Putamen (tissue), 1 donor: ENCODE data around the gene WTAP.
"Not testable (repeated sequence)": the region's sequence is repeated elsewhere in the genome, so short reads cannot be mapped to it uniquely, and the experiment has no call there.

ENCODE experiments used
- DNase-seq: peaks from one replicate; pipeline ENCODE4 v3.0.0-alpha.2; 2016; ENCODE audit warnings: low spot score

The WTAP gene

GRCh38 chr6:159693894-159694545 is 33.3 kb upstream of the WTAP start:
- DNase-seq = peak; percentile 20

- DNase-seq = no peak
Observed at GRCh38 chr6:159695984-159696383, 31.3 kb upstream of the WTAP start.

- no peak for DNase-seq
Observed at GRCh38 chr6:159700970-159701369, 26.3 kb upstream of the WTAP start.

DNA sequence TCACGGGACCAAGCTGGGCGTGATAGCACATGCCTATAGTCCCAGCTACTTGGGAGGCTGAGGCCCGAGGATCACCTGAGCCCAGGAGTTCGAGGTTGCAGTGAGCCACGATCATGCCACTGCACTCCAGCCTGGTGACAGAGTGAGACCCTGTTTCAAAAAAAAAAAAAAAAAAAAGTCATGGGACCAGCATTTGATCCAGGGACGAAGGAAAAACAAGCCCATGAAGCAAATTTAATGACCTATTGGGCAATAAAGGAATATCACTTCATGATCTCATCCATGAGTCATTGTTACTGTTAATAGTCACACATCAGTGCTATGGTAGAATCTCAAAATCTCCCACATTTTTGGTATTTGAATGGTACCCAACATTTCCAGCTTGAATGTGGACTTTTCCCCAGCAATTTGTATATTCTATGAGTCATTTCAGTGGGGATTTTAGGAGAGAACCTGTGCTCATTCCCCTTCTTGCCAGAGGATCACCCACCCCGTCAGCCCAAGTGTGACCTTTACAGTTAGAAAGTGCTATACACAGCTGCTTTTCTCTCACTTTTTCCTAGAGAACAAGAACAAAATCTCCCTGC is 25.8 kb upstream of the WTAP start:
- DNase-seq = no peak

DNA sequence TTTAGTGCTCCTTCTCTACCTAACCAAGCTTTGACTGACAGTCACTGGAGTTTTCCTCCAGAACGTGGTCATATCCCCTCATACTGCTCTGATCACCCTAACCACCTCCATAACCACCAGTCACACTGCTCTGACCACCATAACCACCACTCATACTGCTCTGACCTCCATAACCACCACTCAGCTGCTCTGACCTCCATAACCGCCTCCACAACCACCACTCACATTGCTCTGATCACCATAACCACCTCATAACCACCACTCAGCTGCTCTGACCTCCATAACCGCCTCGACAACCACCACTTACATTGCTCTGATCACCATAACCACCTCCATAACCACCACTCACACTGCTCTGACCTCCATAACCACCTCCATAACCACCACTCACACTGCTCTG is 16.7 kb upstream of the WTAP start:
- DNase-seq = not testable (repeated sequence)

DNA sequence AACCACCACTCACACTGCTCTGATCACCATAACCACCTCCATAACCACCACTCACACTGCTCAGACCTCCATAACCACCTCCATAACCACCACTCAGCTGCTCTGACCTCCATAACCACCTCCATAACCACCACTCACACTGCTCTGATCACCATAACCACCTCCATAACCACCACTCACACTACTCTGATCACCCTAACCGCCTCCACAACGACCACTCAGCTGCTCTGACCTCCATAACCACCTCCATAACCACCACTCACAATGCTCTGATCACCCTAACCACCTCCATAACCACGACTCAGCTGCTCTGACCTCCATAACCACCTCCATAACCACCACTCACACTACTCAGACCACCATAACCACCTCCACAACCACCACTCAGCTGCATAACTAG is 14.9 kb upstream of the WTAP start:
- not testable (repeated sequence) for DNase-seq

DNA sequence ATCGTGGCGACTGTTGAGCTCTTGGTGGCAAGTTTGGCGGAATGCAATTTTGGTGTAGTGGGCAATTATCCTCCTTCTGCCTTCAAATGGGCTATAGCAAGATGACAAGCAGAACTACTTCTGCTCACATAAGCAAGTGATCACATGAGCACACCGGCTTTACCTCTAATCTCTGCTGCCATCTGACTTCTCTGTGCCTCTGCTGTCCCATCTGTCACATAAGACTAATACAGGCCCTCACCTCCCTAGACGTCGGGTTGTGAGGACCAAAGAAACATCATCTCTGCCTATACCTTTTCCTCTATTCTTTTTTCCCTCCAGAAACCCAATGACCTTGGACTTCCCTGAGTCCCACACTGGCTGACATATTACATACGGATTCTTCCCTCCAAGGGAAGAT is 13.3 kb upstream of the WTAP start:
- DNase-seq = no peak

DNA sequence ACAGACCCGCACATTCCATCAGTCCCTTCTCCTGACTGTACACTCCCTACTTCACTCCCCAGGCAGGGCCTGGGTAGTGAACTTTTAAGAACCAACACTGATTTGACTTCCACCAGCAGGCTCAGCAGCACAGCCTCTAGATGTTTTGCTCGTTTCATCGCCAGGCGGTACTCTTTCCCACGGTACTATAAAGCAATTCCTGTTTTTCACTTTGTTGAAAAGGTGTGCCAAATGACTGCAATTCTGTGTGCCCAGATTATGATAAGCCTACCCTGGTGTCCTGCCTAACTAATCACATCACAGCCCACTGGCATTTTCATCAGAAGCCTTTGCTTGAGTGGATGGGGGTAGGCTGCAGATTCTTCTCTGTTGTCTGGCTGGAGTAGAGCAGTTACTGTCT is 12.9 kb upstream of the WTAP start:
- DNase-seq = no peak

DNA sequence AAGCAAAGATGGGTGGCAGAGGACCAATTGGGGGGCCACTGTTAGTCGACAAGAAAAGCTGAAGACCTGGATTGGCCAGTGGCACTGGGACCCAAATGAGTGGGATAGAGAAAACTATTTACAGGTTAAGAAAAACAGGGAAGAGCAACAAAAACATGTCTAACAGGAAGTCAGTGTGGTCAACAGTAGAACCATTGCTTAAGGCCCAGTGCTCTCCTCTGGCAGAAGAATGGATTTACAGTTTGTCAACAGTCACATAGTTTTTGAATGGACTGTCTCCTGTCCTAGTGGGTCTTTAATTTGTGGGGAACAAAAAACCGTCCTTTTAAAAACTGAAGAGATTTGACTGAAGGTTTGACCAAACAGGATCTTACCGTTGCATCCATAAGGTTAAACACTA is 12.1 kb upstream of the WTAP start:
- no peak for DNase-seq

DNA sequence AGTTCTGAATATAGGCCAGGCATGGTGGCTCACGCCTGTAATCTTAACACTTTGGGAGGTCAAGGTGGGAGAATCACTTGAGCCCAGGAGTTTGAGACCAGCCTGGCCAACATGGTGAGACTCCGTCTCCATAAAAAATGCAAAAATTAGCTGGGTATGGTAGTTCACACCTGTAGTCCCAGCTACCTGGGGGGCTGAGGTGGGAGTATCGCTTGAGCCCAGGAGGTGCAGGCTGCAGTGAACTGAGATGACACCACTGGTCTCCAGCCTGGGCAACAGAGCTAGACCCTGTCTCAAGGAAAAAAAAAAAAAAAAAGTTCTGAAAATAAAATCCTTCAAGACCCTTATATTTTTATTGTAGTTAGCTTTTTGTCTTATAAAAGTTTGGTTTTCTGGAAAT is 11.7 kb upstream of the WTAP start:
- no peak for DNase-seq

DNA sequence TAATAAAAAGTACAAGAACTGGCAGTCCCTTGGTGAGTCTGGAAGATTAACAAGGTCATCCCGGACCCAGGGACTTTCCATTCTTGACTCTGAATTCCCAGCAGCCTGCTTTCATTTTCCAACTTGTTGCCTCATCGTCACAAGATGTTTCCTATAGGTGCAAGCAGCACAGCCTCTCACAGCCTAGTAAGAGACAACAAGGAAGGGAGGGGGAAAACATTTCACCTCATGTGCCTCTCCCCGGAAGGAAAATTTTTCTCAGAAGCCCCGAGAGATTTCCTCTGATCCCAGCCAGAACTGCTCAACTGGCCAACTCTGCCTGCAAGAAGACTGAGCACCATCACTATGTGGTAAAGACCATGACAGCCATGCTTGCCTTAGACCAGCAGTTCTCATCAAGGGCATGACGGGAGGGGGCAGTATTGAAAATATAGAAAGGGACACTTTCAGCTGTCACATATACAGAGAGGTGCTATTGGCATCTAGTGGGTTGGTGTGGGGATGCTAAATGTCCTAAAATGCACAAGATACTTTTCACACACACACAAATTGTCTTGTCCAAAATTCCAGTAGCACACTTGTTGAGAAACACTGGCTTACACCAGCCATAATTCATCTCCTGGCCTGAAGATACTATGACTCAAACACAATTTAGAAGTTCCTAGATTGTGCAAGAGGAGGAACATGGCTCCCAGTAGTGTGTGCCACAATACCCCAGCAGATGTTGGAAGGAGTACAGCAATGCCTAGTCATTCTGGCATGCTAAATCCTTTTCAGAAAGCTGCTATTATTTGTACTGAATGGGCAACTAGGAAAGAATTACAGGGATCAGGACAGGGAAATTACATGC is 10.8 kb upstream of the WTAP start:
- DNase-seq = no peak

GRCh38 chr6:159718634-159719033 is 8.7 kb upstream of the WTAP start:
- no peak for DNase-seq

DNA sequence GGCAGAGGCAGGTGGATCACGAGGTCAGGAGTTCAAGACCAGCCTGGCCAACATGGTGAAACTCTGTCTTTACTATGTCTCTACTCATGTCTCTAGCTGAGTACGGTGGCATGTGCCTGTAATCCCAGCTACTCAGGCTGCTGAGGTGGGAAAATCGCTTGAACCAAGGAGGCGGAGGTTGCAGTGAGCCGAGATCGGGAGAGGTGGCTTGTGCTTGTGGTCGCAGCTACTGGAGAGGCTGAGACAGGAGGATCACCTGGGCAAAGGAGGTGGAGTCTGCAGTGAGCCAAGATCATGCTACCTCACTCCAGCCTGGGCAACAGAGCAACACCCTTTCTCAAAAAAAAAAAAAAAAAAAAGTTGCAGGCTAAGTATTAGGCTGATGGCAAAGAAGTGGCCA is 8.0 kb upstream of the WTAP start:
- DNase-seq = no peak

GRCh38 chr6:159720708-159721107 is 6.6 kb upstream of the WTAP start:
- DNase-seq = no peak

GRCh38 chr6:159721981-159722380 is 5.3 kb upstream of the WTAP start:
- DNase-seq = not testable (repeated sequence)

DNA sequence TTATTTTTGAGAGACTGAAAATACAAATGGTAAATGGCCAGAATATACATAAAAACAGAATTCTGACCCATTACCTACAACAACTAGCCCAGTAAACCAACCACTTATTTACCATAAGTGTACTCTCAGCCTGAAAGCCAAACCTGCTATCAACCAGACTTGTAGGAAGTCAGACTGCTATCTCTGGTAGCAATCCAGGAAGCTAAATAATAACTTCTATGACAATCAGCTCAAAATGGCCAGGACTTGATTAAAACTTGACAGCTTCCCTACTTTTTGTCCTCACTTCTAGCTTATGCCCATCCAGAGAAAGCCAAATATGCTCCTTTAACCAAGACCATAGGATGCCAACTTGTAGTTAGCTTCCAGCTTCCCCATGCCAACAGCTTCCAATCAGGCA is 4.7 kb upstream of the WTAP start:
- DNase-seq = no peak

- DNase-seq = no peak
Observed at GRCh38 chr6:159723259-159723658, 4.0 kb upstream of the WTAP start.

GRCh38 chr6:159724778-159725177 is 2.5 kb upstream of the WTAP start:
- no peak for DNase-seq

GRCh38 chr6:159725208-159725607 is 2.1 kb upstream of the WTAP start:
- not testable (repeated sequence) for DNase-seq

GRCh38 chr6:159726255-159726917 is 920 bp upstream of the WTAP start:
- DNase-seq = no peak

- no peak for DNase-seq
Observed at GRCh38 chr6:159727717-159728445, 575 bp downstream of the WTAP start.

DNA sequence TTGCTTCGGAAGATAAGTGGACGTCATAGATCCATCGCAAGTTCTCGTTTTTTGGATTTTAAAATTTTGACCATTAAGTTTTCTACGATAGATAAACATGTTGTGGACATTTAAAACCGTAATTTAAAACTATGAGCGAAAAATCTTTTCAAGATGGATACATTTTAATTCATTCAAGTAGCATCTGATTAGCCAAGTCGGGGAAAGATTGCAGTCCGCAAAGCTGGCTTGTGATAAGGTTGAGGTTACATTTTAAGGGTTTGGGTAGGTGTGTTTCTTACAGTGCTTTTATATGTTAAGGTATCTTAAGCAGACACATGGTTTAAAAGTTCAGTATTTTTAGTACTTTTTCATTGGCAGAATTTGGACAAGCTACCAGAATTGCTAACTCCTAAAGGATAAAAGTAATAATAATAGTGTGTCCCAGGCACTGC is 1.2 kb downstream of the WTAP start:
- DNase-seq = no peak
